ENCODE data around the gene FAM168A.

GRCh38 chr11:73403541-73403940 lies 194.4 kb downstream of the FAM168A start:
- TF ChIP-seq EP300 (IDR thresholded peaks at IDR 0.05; ENCODE audit: low read depth) (no peak), POLR2A (IDR thresholded peaks at IDR 0.05) (no peak)
- TF ChIP-seq, protein P1, sequence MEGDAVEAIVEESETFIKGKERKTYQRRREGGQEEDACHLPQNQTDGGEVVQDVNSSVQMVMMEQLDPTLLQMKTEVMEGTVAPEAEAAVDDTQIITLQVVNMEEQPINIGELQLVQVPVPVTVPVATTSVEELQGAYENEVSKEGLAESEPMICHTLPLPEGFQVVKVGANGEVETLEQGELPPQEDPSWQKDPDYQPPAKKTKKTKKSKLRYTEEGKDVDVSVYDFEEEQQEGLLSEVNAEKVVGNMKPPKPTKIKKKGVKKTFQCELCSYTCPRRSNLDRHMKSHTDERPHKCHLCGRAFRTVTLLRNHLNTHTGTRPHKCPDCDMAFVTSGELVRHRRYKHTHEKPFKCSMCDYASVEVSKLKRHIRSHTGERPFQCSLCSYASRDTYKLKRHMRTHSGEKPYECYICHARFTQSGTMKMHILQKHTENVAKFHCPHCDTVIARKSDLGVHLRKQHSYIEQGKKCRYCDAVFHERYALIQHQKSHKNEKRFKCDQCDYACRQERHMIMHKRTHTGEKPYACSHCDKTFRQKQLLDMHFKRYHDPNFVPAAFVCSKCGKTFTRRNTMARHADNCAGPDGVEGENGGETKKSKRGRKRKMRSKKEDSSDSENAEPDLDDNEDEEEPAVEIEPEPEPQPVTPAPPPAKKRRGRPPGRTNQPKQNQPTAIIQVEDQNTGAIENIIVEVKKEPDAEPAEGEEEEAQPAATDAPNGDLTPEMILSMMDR (IDR thresholded peaks at IDR 0.05), result no peak
